Activated CD4-positive, alpha-beta memory T cell treated with anti-CD3 and anti-CD28 coated beads for 36 hours (primary cell): ENCODE results near the gene SUPT5H. TPM values are rescaled to one million over a fixed set of nuclear protein-coding genes. Genes with fewer than 3 reads are reported as not detected.
A peak's percentile ranks its signal among the peaks of the same experiment; 100 is the strongest.

Experiments used
- CTCF ChIA-PET: fragments of 350-600 bp; sonication (Branson Sonifier 250); formaldehyde crosslinking; loops from one replicate; lab custom pipeline; 2021; ENCODE audit warnings: antibody characterized with exemption, inconsistent platforms; lab: Charles Lee
- POLR2A ChIA-PET: fragments of 350-600 bp; sonication (Branson Sonifier 250); formaldehyde crosslinking; loops from one replicate; lab custom pipeline; 2021; ENCODE audit warnings: antibody characterized with exemption; lab: Charles Lee
- DNase-seq: peaks from one replicate; pipeline ENCODE4 v3.0.0-alpha.2; 2020
- H3K27ac Mint-ChIP-seq: one replicate; pipeline ENCODE4 v1.8.0; 2021; ENCODE audit warnings: mixed read lengths
- H3K27me3 Mint-ChIP-seq: one replicate; pipeline ENCODE4 v1.8.0; 2021; ENCODE audit warnings: mixed read lengths
- H3K36me3 Mint-ChIP-seq: one replicate; pipeline ENCODE4 v1.8.0; 2021; ENCODE audit warnings: mixed read lengths
- H3K4me1 Mint-ChIP-seq: one replicate; pipeline ENCODE4 v1.8.0; 2021; ENCODE audit warnings: low read depth, mixed read lengths
- H3K4me3 Mint-ChIP-seq: one replicate; pipeline ENCODE4 v1.8.0; 2021; ENCODE audit warnings: mild to moderate bottlenecking, mixed read lengths
- H3K9me3 Mint-ChIP-seq: one replicate; pipeline ENCODE4 v1.8.0; 2021; ENCODE audit warnings: mixed read lengths
- intact Hi-C: fragments of 100-400 bp; cut with micrococcal nuclease; formaldehyde crosslinking; loops from one replicate; pipeline ENCODE4 v1.15.1; 2023
- total RNA-seq, 2 experiments: library from RNA; stranded (reverse); gene quantifications; one replicate each; pipeline ENCODE4 v1.2.3, GENCODE V29; 2021

Gene SUPT5H
- total RNA-seq, result 100 to 1,000 TPM; 180 to 183 TPM

- ChIA-PET CTCF (interaction anchor here (0.6 to 2.0 kb wide), 7 partner anchors 10 to 107 kb away, joined by 3 to 8 read pairs (median 3); partner anchors contain the start of genes PLEKHG2 and RPS16), POLR2A (interaction anchor here (0.7 to 6.1 kb wide), 10 partner anchors 10 to 101 kb away, joined by 3 to 117 read pairs (median 4); partner anchors contain the start of gene RPS16)
- Mint-ChIP-seq H3K27ac (peak within 1 kb of the TSS; percentile 99), H3K4me3 (peak within 1 kb of the TSS; percentile 98), H3K4me1 (peaks cover 47% of the 10 kb centered on the region), H3K9me3 (no peaks in the 10 kb centered on the region), H3K36me3 (peaks cover 40% of the 10 kb centered on the region), H3K27me3 (no peaks in the 10 kb centered on the region)
- intact Hi-C loops, result loop anchor here (1.0 to 2.0 kb wide), 7 partner anchors 9 to 233 kb away; partner anchors contain the start of genes MED29, PAF1, PLEKHG2 and TIMM50
- DNase-seq, result peak; percentile 99
These were observed at the start of gene SUPT5H for GRCh38 chr19:39445196-39446111. Gene SUPT5H, plus strand, starts transcription at chr19:39445582. Its CDS starts 309 bp downstream, at chr19:39445891.

- ChIA-PET POLR2A (interaction anchor here (0.6 to 3.8 kb wide), 8 partner anchors 10 to 153 kb away, joined by 3 to 53 read pairs (median 4); partner anchors contain the start of genes PLEKHG2, RPS16, SUPT5H and ZFP36), CTCF (interaction anchor here (0.6 to 7.6 kb wide), 22 partner anchors 10 to 278 kb away, joined by 3 to 219 read pairs (median 4); partner anchors contain the start of genes EID2B, PLEKHG2, RPS16 and SAMD4B)
- intact Hi-C loops, result loop anchor here (1.0 kb wide), 1 partner anchor 15 kb away; the partner anchor contains the start of gene PLEKHG2
- DNase-seq, result peak; percentile 96
- Mint-ChIP-seq H3K36me3 (peaks cover 18% of the 10 kb centered on the region), H3K27me3 (no peaks in the 10 kb centered on the region), H3K4me1 (peaks cover 57% of the 10 kb centered on the region), H3K9me3 (no peaks in the 10 kb centered on the region), H3K4me3 (peak overlapping the region; percentile 3), H3K27ac (peak overlapping the region; percentile 85)
These were observed 47.8 kb upstream of the SUPT5H start for GRCh38 chr19:39397360-39398296.

- POLR2A ChIA-PET, result interaction anchor here (0.6 to 3.8 kb wide), 8 partner anchors 10 to 152 kb away, joined by 3 to 53 read pairs (median 4); partner anchors contain the start of genes PLEKHG2, RPS16, SUPT5H and ZFP36
- peak overlapping the region; percentile 3 for H3K4me3 Mint-ChIP-seq
These were observed 47.0 kb upstream of the SUPT5H start for GRCh38 chr19:39398297-39398864.

GRCh38 chr19:39399668-39400050 is 45.7 kb upstream of the SUPT5H start:
- CTCF ChIA-PET, result interaction anchor here (1.1 to 7.6 kb wide), 3 partner anchors 12 to 134 kb away, joined by 3 to 219 read pairs (median 9); partner anchors contain the start of genes PLEKHG2 and SAMD4B
- peaks cover 55% of the 10 kb centered on the region for H3K4me1 Mint-ChIP-seq
- no peak overlapping the region for H3K4me3 Mint-ChIP-seq
- intact Hi-C loops, result loop anchor here (5.0 kb wide), 2 partner anchors 547 to 1863 kb away; partner anchors contain the start of gene HNRNPUL1
- peaks cover 12% of the 10 kb centered on the region for H3K36me3 Mint-ChIP-seq
- POLR2A ChIA-PET, result interaction anchor here (2.3 to 3.8 kb wide), 2 partner anchors 8 to 36 kb away, joined by 17 to 53 read pairs; partner anchors contain the start of genes RPS16 and ZFP36
- peak overlapping the region; percentile 36 for H3K27ac Mint-ChIP-seq
- H3K9me3 Mint-ChIP-seq, result no peaks in the 10 kb centered on the region
- H3K27me3 Mint-ChIP-seq, result no peaks in the 10 kb centered on the region
- no peak for DNase-seq

More at GRCh38 chr19:39398297-39398864, 47.0 kb upstream of the SUPT5H start:
- CTCF ChIA-PET, result interaction anchor here (0.6 to 7.6 kb wide), 22 partner anchors 9 to 536 kb away, joined by 3 to 219 read pairs (median 4); partner anchors contain the start of genes EID2B, FCGBP, PLEKHG2 and RPS16
- peak overlapping the region; percentile 85 for H3K27ac Mint-ChIP-seq
- intact Hi-C loops, result no loop called here
- peaks cover 55% of the 10 kb centered on the region for H3K4me1 Mint-ChIP-seq
- peak; percentile 80 for DNase-seq
- no peaks in the 10 kb centered on the region for H3K9me3 Mint-ChIP-seq
- H3K27me3 Mint-ChIP-seq, result no peaks in the 10 kb centered on the region
- peaks cover 18% of the 10 kb centered on the region for H3K36me3 Mint-ChIP-seq

GRCh38 chr19:39400061-39400460 is 45.3 kb upstream of the SUPT5H start:
- intact Hi-C loops, result loop anchor here (5.0 kb wide), 2 partner anchors 548 to 1862 kb away; partner anchors contain the start of gene HNRNPUL1
- Mint-ChIP-seq H3K27me3 (no peaks in the 10 kb centered on the region), H3K27ac (peak overlapping the region; percentile 36), H3K36me3 (peaks cover 11% of the 10 kb centered on the region), H3K4me1 (peaks cover 59% of the 10 kb centered on the region), H3K9me3 (no peaks in the 10 kb centered on the region), H3K4me3 (no peak overlapping the region)
- DNase-seq, result no peak
- CTCF ChIA-PET, result interaction anchor here (1.1 to 7.6 kb wide), 3 partner anchors 9 to 133 kb away, joined by 3 to 219 read pairs (median 9); partner anchors contain the start of genes MED29, PAF1 and PLEKHG2
- POLR2A ChIA-PET, result interaction anchor here (2.3 kb wide), 1 partner anchor 9 kb away, joined by 32 read pairs; the partner anchor contains the start of genes MED29 and PAF1

- no peaks in the 10 kb centered on the region for H3K27me3 Mint-ChIP-seq
- intact Hi-C loops, result loop anchor here (5.0 kb wide), 2 partner anchors 549 to 1861 kb away; partner anchors contain the start of gene HNRNPUL1
- H3K4me3 Mint-ChIP-seq, result peak overlapping the region; percentile 78
- ChIA-PET CTCF (interaction anchor here (0.7 to 7.6 kb wide), 6 partner anchors 10 to 132 kb away, joined by 3 to 219 read pairs (median 8); partner anchors contain the start of genes EID2B, MED29, PAF1 and PLEKHG2), POLR2A (interaction anchor here (0.8 to 3.9 kb wide), 10 partner anchors 10 to 59 kb away, joined by 3 to 32 read pairs (median 4); partner anchors contain the start of genes MED29, PAF1, PLEKHG2 and RPS16)
- H3K36me3 Mint-ChIP-seq, result peaks cover 5% of the 10 kb centered on the region
- no peak for DNase-seq
- H3K27ac Mint-ChIP-seq, result peak overlapping the region; percentile 94
- H3K4me1 Mint-ChIP-seq, result peaks cover 65% of the 10 kb centered on the region
- no peaks in the 10 kb centered on the region for H3K9me3 Mint-ChIP-seq
These were observed 44.3 kb upstream of the SUPT5H start for GRCh38 chr19:39401070-39401548.

GRCh38 chr19:39401549-39402345 is 43.6 kb upstream of the SUPT5H start:
- Mint-ChIP-seq H3K27ac (peak overlapping the region; percentile 94), H3K27me3 (no peaks in the 10 kb centered on the region), H3K9me3 (no peaks in the 10 kb centered on the region), H3K4me3 (peak overlapping the region; percentile 78), H3K4me1 (peaks cover 68% of the 10 kb centered on the region), H3K36me3 (peaks cover 8% of the 10 kb centered on the region)
- ChIA-PET POLR2A (interaction anchor here (0.8 to 3.9 kb wide), 10 partner anchors 10 to 60 kb away, joined by 3 to 32 read pairs (median 4); partner anchors contain the start of genes MED29, PAF1, PLEKHG2 and RPS16), CTCF (interaction anchor here (0.7 to 7.6 kb wide), 7 partner anchors 10 to 131 kb away, joined by 3 to 219 read pairs (median 7); partner anchors contain the start of genes EID2B, MED29, PAF1 and PLEKHG2)
- intact Hi-C loops, result loop anchor here (1.0 to 5.0 kb wide), 3 partner anchors 29 to 1861 kb away; partner anchors contain the start of gene HNRNPUL1
- peak; percentile 94 for DNase-seq

GRCh38 chr19:39402346-39403300 is 42.8 kb upstream of the SUPT5H start:
- Mint-ChIP-seq H3K36me3 (peaks cover 16% of the 10 kb centered on the region), H3K27me3 (no peaks in the 10 kb centered on the region), H3K9me3 (no peaks in the 10 kb centered on the region), H3K4me3 (peak overlapping the region; percentile 78), H3K27ac (peak overlapping the region; percentile 94), H3K4me1 (peaks cover 62% of the 10 kb centered on the region)
- ChIA-PET CTCF (interaction anchor here (1.0 to 7.6 kb wide), 3 partner anchors 9 to 33 kb away, joined by 3 to 219 read pairs (median 7); partner anchors contain the start of genes PLEKHG2 and RPS16), POLR2A (interaction anchor here (1.1 to 3.9 kb wide), 9 partner anchors 9 to 43 kb away, joined by 3 to 32 read pairs (median 15); partner anchors contain the start of genes MED29, PAF1, PLEKHG2 and RPS16)
- DNase-seq, result peak; percentile 94
- intact Hi-C loops, result loop anchor here (1.0 to 5.0 kb wide), 3 partner anchors 28 to 1860 kb away; partner anchors contain the start of gene HNRNPUL1
